ENCODE data around the gene SRP19. TPM values are rescaled to one million over a fixed set of nuclear protein-coding genes. Genes with fewer than 3 reads are reported as not detected.
A peak's percentile ranks its signal among the peaks of the same experiment; 100 is the strongest.
"Not testable (repeated sequence)": the region's sequence is repeated elsewhere in the genome, so short reads cannot be mapped to it uniquely, and the experiment has no call there.

Gene SRP19
- total RNA-seq, 2 experiments from 2014 or later = 50.1 to 55.9 TPM

- CTCF ChIA-PET = no interaction called here
- DNase-seq = no peak
- no peak overlapping the region for H3K27ac Mint-ChIP-seq
- peaks cover 6% of the 10 kb centered on the region for H3K4me1 Mint-ChIP-seq
- H3K9me3 Mint-ChIP-seq (ENCODE audit: low read depth) = peaks cover 4% of the 10 kb centered on the region
- H3K4me3 Mint-ChIP-seq = no peak overlapping the region
- H3K36me3 Mint-ChIP-seq = peaks cover 9% of the 10 kb centered on the region
- H3K27me3 Mint-ChIP-seq = peaks cover 46% of the 10 kb centered on the region
- no peak for ATAC-seq
These were observed 6.4 kb upstream of the SRP19 start for GRCh38 chr5:112854651-112855050.

- ATAC-seq (no peak), DNase-seq (no peak)
- H3K27ac Mint-ChIP-seq = no peak overlapping the region
- peaks cover 36% of the 10 kb centered on the region for H3K27me3 Mint-ChIP-seq
- H3K4me1 Mint-ChIP-seq = peaks cover 24% of the 10 kb centered on the region
- CTCF ChIA-PET = no interaction called here
- H3K36me3 Mint-ChIP-seq = peaks cover 14% of the 10 kb centered on the region
- H3K9me3 Mint-ChIP-seq (ENCODE audit: low read depth) = peaks cover 4% of the 10 kb centered on the region
- H3K4me3 Mint-ChIP-seq = no peak overlapping the region
These were observed 3.2 kb upstream of the SRP19 start for GRCh38 chr5:112857866-112858265.

- CTCF ChIA-PET = interaction anchor here (1.0 to 3.1 kb wide), 6 partner anchors 8 to 113 kb away, joined by 3 to 20 read pairs (median 4); partner anchors contain the start of gene REEP5
- not testable (repeated sequence) for ATAC-seq; DNase-seq; H3K9me3 Mint-ChIP-seq (ENCODE audit: low read depth)
- Mint-ChIP-seq H3K4me3 (peak overlapping the region; percentile 97), H3K4me1 (peaks cover 41% of the 10 kb centered on the region), H3K27me3 (peaks cover 19% of the 10 kb centered on the region), H3K36me3 (peaks cover 24% of the 10 kb centered on the region), H3K27ac (peak overlapping the region; percentile 89)
These were observed 537 bp upstream of the SRP19 start for GRCh38 chr5:112860571-112860928.

- Mint-ChIP-seq H3K9me3 (ENCODE audit: low read depth) (no peaks in the 10 kb centered on the region), H3K27ac (peak overlapping the region; percentile 89), H3K4me3 (peak overlapping the region; percentile 97), H3K36me3 (peaks cover 27% of the 10 kb centered on the region), H3K4me1 (peaks cover 46% of the 10 kb centered on the region), H3K27me3 (peaks cover 8% of the 10 kb centered on the region)
- DNase-seq = no peak
- CTCF ChIA-PET = interaction anchor here (1.3 to 3.1 kb wide), 4 partner anchors 13 to 112 kb away, joined by 4 to 20 read pairs (median 8); partner anchors contain the start of gene REEP5
- no peak for ATAC-seq
These were observed 525 bp downstream of the SRP19 start for GRCh38 chr5:112861638-112861985.

- no peak for DNase-seq
- Mint-ChIP-seq H3K4me3 (peak overlapping the region; percentile 97), H3K27me3 (peaks cover 7% of the 10 kb centered on the region), H3K9me3 (ENCODE audit: low read depth) (no peaks in the 10 kb centered on the region), H3K4me1 (peaks cover 51% of the 10 kb centered on the region), H3K36me3 (peaks cover 32% of the 10 kb centered on the region), H3K27ac (peak overlapping the region; percentile 89)
- CTCF ChIA-PET = interaction anchor here (2.1 kb wide), 1 partner anchor 59 kb away, joined by 11 read pairs; the partner anchor contains the start of gene REEP5
- no peak for ATAC-seq
These were observed 998 bp downstream of the SRP19 start for GRCh38 chr5:112862085-112862484.

- H3K4me1 Mint-ChIP-seq = peaks cover 50% of the 10 kb centered on the region
- no peak for ATAC-seq
- peak overlapping the region; percentile 97 for H3K4me3 Mint-ChIP-seq
- H3K36me3 Mint-ChIP-seq = peaks cover 43% of the 10 kb centered on the region
- CTCF ChIA-PET = interaction anchor here (0.6 kb wide), 1 partner anchor 52 kb away, joined by 5 read pairs; no protein-coding TSS in a partner anchor
- H3K9me3 Mint-ChIP-seq (ENCODE audit: low read depth) = no peaks in the 10 kb centered on the region
- no peak for DNase-seq
- peak overlapping the region; percentile 24 for H3K27ac Mint-ChIP-seq
- no peaks in the 10 kb centered on the region for H3K27me3 Mint-ChIP-seq
These were observed 2.5 kb downstream of the SRP19 start for GRCh38 chr5:112863549-112863948.

GRCh38 chr5:112865128-112865527 is 4.0 kb downstream of the SRP19 start:
- CTCF ChIA-PET = no interaction called here
- Mint-ChIP-seq H3K27ac (no peak overlapping the region), H3K36me3 (peaks cover 53% of the 10 kb centered on the region), H3K27me3 (no peaks in the 10 kb centered on the region), H3K4me3 (no peak overlapping the region), H3K9me3 (ENCODE audit: low read depth) (no peaks in the 10 kb centered on the region), H3K4me1 (peaks cover 62% of the 10 kb centered on the region)
- ATAC-seq (no peak), DNase-seq (no peak)

GRCh38 chr5:112866739-112867138 is 5.7 kb downstream of the SRP19 start:
- DNase-seq (no peak), ATAC-seq (peak; percentile 64)
- H3K36me3 Mint-ChIP-seq = peaks cover 63% of the 10 kb centered on the region
- peaks cover 62% of the 10 kb centered on the region for H3K4me1 Mint-ChIP-seq
- H3K9me3 Mint-ChIP-seq (ENCODE audit: low read depth) = no peaks in the 10 kb centered on the region
- H3K27ac Mint-ChIP-seq = peak overlapping the region; percentile 83
- H3K27me3 Mint-ChIP-seq = no peaks in the 10 kb centered on the region
- CTCF ChIA-PET = interaction anchor here (0.7 to 1.7 kb wide), 4 partner anchors 14 to 129 kb away, joined by 3 to 4 read pairs (median 4); no protein-coding TSS in a partner anchor
- peak overlapping the region; percentile 27 for H3K4me3 Mint-ChIP-seq

- Mint-ChIP-seq H3K9me3 (ENCODE audit: low read depth) (no peaks in the 10 kb centered on the region), H3K4me3 (no peak overlapping the region), H3K4me1 (peaks cover 60% of the 10 kb centered on the region), H3K36me3 (peaks cover 65% of the 10 kb centered on the region), H3K27me3 (no peaks in the 10 kb centered on the region), H3K27ac (peak overlapping the region; percentile 83)
- ATAC-seq = no peak
- DNase-seq = no peak
- CTCF ChIA-PET = interaction anchor here (0.7 to 1.7 kb wide), 3 partner anchors 19 to 129 kb away, joined by 3 to 4 read pairs (median 4); no protein-coding TSS in a partner anchor
These were observed 6.3 kb downstream of the SRP19 start for GRCh38 chr5:112867411-112867810.

GRCh38 chr5:112869948-112870347 is 8.9 kb downstream of the SRP19 start:
- peaks cover 58% of the 10 kb centered on the region for H3K4me1 Mint-ChIP-seq
- peaks cover 63% of the 10 kb centered on the region for H3K36me3 Mint-ChIP-seq
- ATAC-seq (peak; percentile 59), DNase-seq (no peak)
- H3K27ac Mint-ChIP-seq = peak overlapping the region; percentile 15
- no peak overlapping the region for H3K4me3 Mint-ChIP-seq
- CTCF ChIA-PET = interaction anchor here (1.6 kb wide), 1 partner anchor 52 kb away, joined by 4 read pairs; the partner anchor contains the start of gene REEP5
- no peaks in the 10 kb centered on the region for H3K9me3 Mint-ChIP-seq (ENCODE audit: low read depth)
- no peaks in the 10 kb centered on the region for H3K27me3 Mint-ChIP-seq

- CTCF ChIA-PET = interaction anchor here (1.6 kb wide), 1 partner anchor 50 kb away, joined by 4 read pairs; the partner anchor contains the start of gene REEP5
- no peak overlapping the region for H3K27ac Mint-ChIP-seq
- no peak for DNase-seq
- peaks cover 56% of the 10 kb centered on the region for H3K4me1 Mint-ChIP-seq
- H3K9me3 Mint-ChIP-seq (ENCODE audit: low read depth) = no peaks in the 10 kb centered on the region
- no peak for ATAC-seq
- H3K27me3 Mint-ChIP-seq = no peaks in the 10 kb centered on the region
- H3K4me3 Mint-ChIP-seq = no peak overlapping the region
- H3K36me3 Mint-ChIP-seq = peaks cover 59% of the 10 kb centered on the region
These were observed 9.9 kb downstream of the SRP19 start for GRCh38 chr5:112870966-112871365.

GRCh38 chr5:112876362-112876761 is 15.3 kb downstream of the SRP19 start:
- Mint-ChIP-seq H3K36me3 (peaks cover 48% of the 10 kb centered on the region), H3K4me1 (peaks cover 55% of the 10 kb centered on the region), H3K27ac (no peak overlapping the region), H3K9me3 (ENCODE audit: low read depth) (no peaks in the 10 kb centered on the region), H3K27me3 (no peaks in the 10 kb centered on the region), H3K4me3 (no peak overlapping the region)
- DNase-seq = no peak
- no peak for ATAC-seq
- CTCF ChIA-PET = no interaction called here

GRCh38 chr5:112878101-112878500 is 17.0 kb downstream of the SRP19 start:
- Mint-ChIP-seq H3K4me1 (peaks cover 50% of the 10 kb centered on the region), H3K27me3 (no peaks in the 10 kb centered on the region), H3K27ac (peak overlapping the region; percentile 67), H3K4me3 (no peak overlapping the region), H3K9me3 (ENCODE audit: low read depth) (no peaks in the 10 kb centered on the region), H3K36me3 (peaks cover 39% of the 10 kb centered on the region)
- DNase-seq (no peak), ATAC-seq (no peak)
- CTCF ChIA-PET = interaction anchor here (0.8 to 1.4 kb wide), 6 partner anchors 10 to 1327 kb away, joined by 3 to 6 read pairs (median 3); partner anchors contain the start of gene REEP5

- Mint-ChIP-seq H3K4me1 (peaks cover 47% of the 10 kb centered on the region), H3K4me3 (peak overlapping the region; percentile 7), H3K36me3 (peaks cover 36% of the 10 kb centered on the region), H3K9me3 (ENCODE audit: low read depth) (no peaks in the 10 kb centered on the region), H3K27ac (peak overlapping the region; percentile 67), H3K27me3 (no peaks in the 10 kb centered on the region)
- ATAC-seq (peak; percentile 89), DNase-seq (peak; percentile 89)
- CTCF ChIA-PET = interaction anchor here (0.8 to 1.4 kb wide), 5 partner anchors 10 to 1328 kb away, joined by 3 to 6 read pairs (median 3); no protein-coding TSS in a partner anchor
These were observed 17.7 kb downstream of the SRP19 start for GRCh38 chr5:112878760-112879159.
